ENCODE results near the gene MOB3A. TPM values are rescaled to one million over a fixed set of nuclear protein-coding genes. Genes with fewer than 3 reads are reported as not detected.
A peak's percentile ranks its signal among the peaks of the same experiment; 100 is the strongest.

MOB3A gene
- total and polyA plus RNA-seq, 2 of the 13 experiments (the other 11 are each of a cell fraction or from before 2014, with no cell fraction given) = 3.5 to 17.8 TPM

DNA sequence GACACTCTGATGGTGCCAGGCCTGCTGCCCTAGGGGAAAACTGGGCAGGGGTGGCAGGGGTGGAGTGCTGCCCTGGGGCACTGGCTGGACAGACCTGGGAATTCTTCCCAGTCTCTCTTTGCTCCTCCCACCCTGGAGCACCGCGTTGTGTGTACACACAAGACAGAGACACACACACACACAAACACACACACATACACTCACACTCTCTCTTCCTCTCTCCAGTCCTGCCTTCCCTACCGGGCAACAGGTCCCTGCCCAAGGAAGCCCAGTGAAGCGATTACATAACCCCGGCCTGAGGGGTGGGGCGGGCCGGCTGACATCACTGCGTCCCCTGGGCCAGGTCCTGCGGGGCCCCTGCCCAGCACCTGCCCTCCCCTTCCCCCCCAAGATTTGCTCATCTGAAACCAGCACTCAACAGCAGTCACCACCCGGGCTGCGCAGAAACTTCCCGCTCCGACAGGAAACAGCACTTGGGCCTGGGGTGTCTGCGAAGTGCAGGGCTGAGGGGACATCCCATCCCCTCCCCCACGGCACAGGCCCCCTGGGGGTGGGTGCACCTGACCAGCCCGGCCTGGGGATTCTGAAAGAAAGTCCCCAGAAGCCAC is 46.3 kb downstream of the MOB3A start (continued):
- TF ChIP-seq, protein P1, sequence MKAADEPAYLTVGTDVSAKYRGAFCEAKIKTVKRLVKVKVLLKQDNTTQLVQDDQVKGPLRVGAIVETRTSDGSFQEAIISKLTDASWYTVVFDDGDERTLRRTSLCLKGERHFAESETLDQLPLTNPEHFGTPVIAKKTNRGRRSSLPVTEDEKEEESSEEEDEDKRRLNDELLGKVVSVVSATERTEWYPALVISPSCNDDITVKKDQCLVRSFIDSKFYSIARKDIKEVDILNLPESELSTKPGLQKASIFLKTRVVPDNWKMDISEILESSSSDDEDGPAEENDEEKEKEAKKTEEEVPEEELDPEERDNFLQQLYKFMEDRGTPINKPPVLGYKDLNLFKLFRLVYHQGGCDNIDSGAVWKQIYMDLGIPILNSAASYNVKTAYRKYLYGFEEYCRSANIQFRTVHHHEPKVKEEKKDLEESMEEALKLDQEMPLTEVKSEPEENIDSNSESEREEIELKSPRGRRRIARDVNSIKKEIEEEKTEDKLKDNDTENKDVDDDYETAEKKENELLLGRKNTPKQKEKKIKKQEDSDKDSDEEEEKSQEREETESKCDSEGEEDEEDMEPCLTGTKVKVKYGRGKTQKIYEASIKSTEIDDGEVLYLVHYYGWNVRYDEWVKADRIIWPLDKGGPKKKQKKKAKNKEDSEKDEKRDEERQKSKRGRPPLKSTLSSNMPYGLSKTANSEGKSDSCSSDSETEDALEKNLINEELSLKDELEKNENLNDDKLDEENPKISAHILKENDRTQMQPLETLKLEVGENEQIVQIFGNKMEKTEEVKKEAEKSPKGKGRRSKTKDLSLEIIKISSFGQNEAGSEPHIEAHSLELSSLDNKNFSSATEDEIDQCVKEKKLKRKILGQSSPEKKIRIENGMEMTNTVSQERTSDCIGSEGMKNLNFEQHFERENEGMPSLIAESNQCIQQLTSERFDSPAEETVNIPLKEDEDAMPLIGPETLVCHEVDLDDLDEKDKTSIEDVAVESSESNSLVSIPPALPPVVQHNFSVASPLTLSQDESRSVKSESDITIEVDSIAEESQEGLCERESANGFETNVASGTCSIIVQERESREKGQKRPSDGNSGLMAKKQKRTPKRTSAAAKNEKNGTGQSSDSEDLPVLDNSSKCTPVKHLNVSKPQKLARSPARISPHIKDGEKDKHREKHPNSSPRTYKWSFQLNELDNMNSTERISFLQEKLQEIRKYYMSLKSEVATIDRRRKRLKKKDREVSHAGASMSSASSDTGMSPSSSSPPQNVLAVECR (CRISPR knock-in tag; IDR thresholded peaks at IDR 0.05; ENCODE audit: borderline replicate concordance) = peak; percentile 79
- no peak for TF ChIP-seq YY1 (IDR thresholded peaks at IDR 0.05; ENCODE audit: insufficient read depth, insufficient replicate concordance, low read depth, low read length)
- peak; percentile 38 for TF ChIP-seq BCL6 (CRISPR knock-in tag; IDR thresholded peaks at IDR 0.05)
- no peak for TF ChIP-seq MBNL3 (CRISPR knock-in tag; conservative IDR thresholded peaks at IDR 0.05)
- no peak for TF ChIP-seq SNRNP70 (IDR thresholded peaks at IDR 0.05; ENCODE audit: low read depth, low read length)
- TF ChIP-seq SOX5 (CRISPR knock-in tag; IDR thresholded peaks at IDR 0.05; ENCODE audit: borderline replicate concordance) = peak; percentile 45; the same call in 1 of the 2 replicates
- peak; percentile 55; the same call in 1 of the 2 replicates for TF ChIP-seq ATF7 (IDR thresholded peaks at IDR 0.05)
- TF ChIP-seq ATF7 (CRISPR knock-in tag; IDR thresholded peaks at IDR 0.05) = no peak
- TF ChIP-seq HNRNPL (IDR thresholded peaks at IDR 0.05; ENCODE audit: low read depth, low read length) = peak; percentile 60; the same call in 1 of the 2 replicates
- TF ChIP-seq FOXP1 (IDR thresholded peaks at IDR 0.05) = 0 out of 2 replicates have a peak, but pooled peaks have one; percentile 21
- TF ChIP-seq FOXP1 (CRISPR knock-in tag; IDR thresholded peaks at IDR 0.05) = peak; percentile 19
- TF ChIP-seq, protein P2, sequence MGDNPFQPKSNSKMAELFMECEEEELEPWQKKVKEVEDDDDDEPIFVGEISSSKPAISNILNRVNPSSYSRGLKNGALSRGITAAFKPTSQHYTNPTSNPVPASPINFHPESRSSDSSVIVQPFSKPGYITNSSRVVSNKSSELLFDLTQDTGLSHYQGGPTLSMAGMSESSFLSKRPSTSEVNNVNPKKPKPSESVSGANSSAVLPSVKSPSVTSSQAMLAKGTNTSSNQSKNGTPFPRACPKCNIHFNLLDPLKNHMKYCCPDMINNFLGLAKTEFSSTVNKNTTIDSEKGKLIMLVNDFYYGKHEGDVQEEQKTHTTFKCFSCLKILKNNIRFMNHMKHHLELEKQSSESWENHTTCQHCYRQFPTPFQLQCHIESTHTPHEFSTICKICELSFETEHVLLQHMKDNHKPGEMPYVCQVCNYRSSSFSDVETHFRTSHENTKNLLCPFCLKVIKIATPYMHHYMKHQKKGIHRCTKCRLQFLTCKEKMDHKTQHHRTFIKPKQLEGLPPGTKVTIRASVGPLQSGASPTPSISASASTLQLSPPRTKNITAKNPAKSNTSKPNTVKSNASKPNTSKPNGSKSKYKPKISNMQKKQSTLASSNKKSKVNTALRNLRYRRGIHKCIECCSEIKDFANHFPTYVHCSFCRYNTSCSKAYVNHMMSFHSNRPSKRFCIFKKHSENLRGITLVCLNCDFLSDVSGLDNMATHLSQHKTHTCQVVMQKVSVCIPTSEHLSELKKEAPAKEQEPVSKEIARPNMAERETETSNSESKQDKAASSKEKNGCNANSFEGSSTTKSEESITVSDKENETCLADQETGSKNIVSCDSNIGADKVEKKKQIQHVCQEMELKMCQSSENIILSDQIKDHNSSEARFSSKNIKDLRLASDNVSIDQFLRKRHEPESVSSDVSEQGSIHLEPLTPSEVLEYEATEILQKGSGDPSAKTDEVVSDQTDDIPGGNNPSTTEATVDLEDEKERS (CRISPR knock-in tag; IDR thresholded peaks at IDR 0.05) = no peak
- TF ChIP-seq HOXA7 (CRISPR knock-in tag; IDR thresholded peaks at IDR 0.05) = no peak
- peak; percentile 35 for TF ChIP-seq PAXIP1 (CRISPR knock-in tag; conservative IDR thresholded peaks at IDR 0.05)
- TF ChIP-seq ZNF564 (CRISPR knock-in tag; IDR thresholded peaks at IDR 0.05) = no peak
- TF ChIP-seq ARID3A (IDR thresholded peaks at IDR 0.05; ENCODE audit: low read depth, low read length) = no peak

Measured in HepG2 (cell line).